ENCODE measurements around the gene PKLR. TPM values are rescaled to one million over a fixed set of nuclear protein-coding genes. Genes with fewer than 3 reads are reported as not detected.

PKLR gene
- total and polyA plus RNA-seq, 2 of the 4 experiments (the other 2 are of a cell fraction) = 0.03 TPM; not detected in 1

GRCh38 chr1:155261852-155262673 lies 39.2 kb downstream of the PKLR start, which contains the start of gene SCAMP3:
SCAMP3 (minus strand) TSS chr1:155262360; CDS start chr1:155262151, 209 bp downstream.
- Histone ChIP-seq H2BK20ac (ENCODE audit: low read depth, low read length) (no peak within 1 kb of the TSS), H4K8ac (ENCODE audit: low read depth in 2 of 2, low read length in 2 of 2) (peak within 1 kb of the TSS; percentile 59 to 96), H3K9ac (ENCODE audit: low read depth, low read length) (peak within 1 kb of the TSS; percentile 74), H3K27me3 (ENCODE audit: control insufficient read depth, insufficient read depth, low read length) (no peaks in the 10 kb centered on the region), H3K9me1 (ENCODE audit: insufficient read depth, low read length) (peaks cover 4% of the 10 kb centered on the region; the same call in 1 of the 2 replicates), H3K56ac (ENCODE audit: extremely low read depth, insufficient read depth, low read length) (peak within 1 kb of the TSS; percentile 77), H4K20me1 (ENCODE audit: insufficient read depth, low read length) (no peaks in the 10 kb centered on the region), H2BK5ac (ENCODE audit: low read depth, low read length, poor library complexity, severe bottlenecking) (peak within 1 kb of the TSS; percentile 62), H3K36me3 (ENCODE audit: control insufficient read depth, insufficient read depth, low read length) (peaks cover 33% of the 10 kb centered on the region), H3K4me3 (ENCODE audit: insufficient read depth, low read depth, low read length) (peak within 1 kb of the TSS; percentile 65), H3K9me3 (ENCODE audit: control insufficient read depth, insufficient read depth, low read length) (no peaks in the 10 kb centered on the region), H2AFZ (replicated peaks; ENCODE audit: low read length, poor library complexity) (peak within 1 kb of the TSS; percentile 84), H4K5ac (ENCODE audit: low read depth, low read length) (peak within 1 kb of the TSS; percentile 77), H3K14ac (replicated peaks; ENCODE audit: low read depth, low read length) (peak within 1 kb of the TSS; percentile 81), H2AK5ac (ENCODE audit: low read depth, low read length) (peak within 1 kb of the TSS; percentile 63), H3K4me1 (ENCODE audit: control insufficient read depth, insufficient read depth, low read length) (peaks cover 2% of the 10 kb centered on the region), H3K23ac (ENCODE audit: low read depth, low read length) (peak within 1 kb of the TSS; percentile 91), H3K27ac (ENCODE audit: insufficient read depth, low read length) (peak within 1 kb of the TSS; percentile 70), H3K4ac (ENCODE audit: low read depth, low read length) (peak within 1 kb of the TSS; percentile 81), H2BK15ac (ENCODE audit: low read depth, low read length) (no peak within 1 kb of the TSS), H2BK120ac (ENCODE audit: low read depth, low read length) (no peak within 1 kb of the TSS), H4K91ac (ENCODE audit: insufficient read depth, low read depth, low read length) (peak within 1 kb of the TSS; percentile 18), H2AK9ac (replicated peaks; ENCODE audit: low read depth, low read length, poor library complexity) (peak within 1 kb of the TSS; percentile 96), H3K4me2 (ENCODE audit: low read depth, low read length) (peak within 1 kb of the TSS; percentile 83), H3K79me1 (ENCODE audit: low read depth in 1 of 2, low read length in 2 of 2) (peaks cover 18 to 24% of the 10 kb centered on the region in 2 experiments), H3K18ac (ENCODE audit: low read depth, low read length) (peak within 1 kb of the TSS; percentile 4; the same call in 1 of the 2 replicates)
- ATAC-seq (ENCODE audit: low read depth) (peak; percentile 95), DNase-seq (peak; percentile 99)
- POLR2A ChIA-PET (ENCODE audit: unreplicated experiment) = interaction anchor here (0.5 kb wide), 1 partner anchor 21 kb away, joined by 4 read pairs; a partner anchor contains a TSS
- WGBS, 2 experiments (ENCODE audit: extremely low coverage in 2 of 2, insufficient read length in 1 of 2) = 1% methylated on average over 39 of the region's 47 CpGs; no CpG with 5 or more reads in 1 of the 2 experiments
- in situ Hi-C loops (cut with MboI; ENCODE audit: low sequenced_read_pairs) = no loop called here
- dilution Hi-C loops (cut with HindIII; ENCODE audit: low sequenced_read_pairs, unreplicated experiment) = no loop called here
- no TSS peak for BruUV-seq (replicated peaks)
- CTCF ChIA-PET = interaction anchor here (0.8 to 1.3 kb wide), 2 partner anchors 11 to 12 kb away, joined by 3 to 5 read pairs; partner anchors contain the start of gene CLK2
- intact Hi-C loops (cut with micrococcal nuclease) = loop anchor here (5.0 kb wide), 1 partner anchor 45 kb away; the partner anchor contains the start of gene FDPS
- TF ChIP-seq POLR2A (IDR thresholded peaks at IDR 0.05; ENCODE audit: low read depth, low read length) (peak; percentile 82; the same call in 1 of the 2 replicates), USF2 (IDR thresholded peaks at IDR 0.05; ENCODE audit: low read depth, low read length) (peak; percentile 99), MXI1 (IDR thresholded peaks at IDR 0.05; ENCODE audit: borderline replicate concordance, low read depth, low read length) (peak; percentile 43; the same call in 1 of the 2 replicates), BHLHE40 (IDR thresholded peaks at IDR 0.05; ENCODE audit: low read depth, low read length) (no peak; the same call in 1 of the 2 replicates)
